Measurements from ENCODE around the gene ZNF581.

Gene ZNF581

DNA sequence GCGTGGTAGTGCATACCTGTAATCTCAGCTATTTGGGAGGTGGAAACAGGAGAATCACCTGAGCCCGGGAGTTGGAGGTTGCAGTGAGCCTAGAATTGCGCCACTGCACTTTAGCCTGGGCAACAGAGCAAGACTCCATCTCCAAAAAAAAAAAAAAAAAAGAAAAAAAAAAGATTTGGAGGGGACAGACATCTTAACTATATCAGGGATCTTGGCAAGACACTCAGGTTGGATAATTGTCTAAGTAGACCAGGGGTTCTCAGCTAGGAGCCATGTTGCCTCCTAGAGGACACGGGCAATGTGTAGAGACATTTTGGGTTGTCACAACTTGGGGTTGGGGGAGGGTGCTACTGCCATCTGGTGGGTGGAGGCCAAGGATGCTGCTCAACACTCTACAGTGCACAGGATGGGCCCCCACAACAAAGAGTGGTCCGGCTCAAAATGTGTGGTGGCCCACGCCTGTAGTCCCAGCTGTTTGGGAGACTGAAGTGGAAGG, 4.5 kb upstream of the ZNF581 start (continued):
- TF ChIP-seq ZNF785 (tag by site-specific recombination; IDR thresholded peaks at IDR 0.05) = no peak
- TF ChIP-seq ZNF530 (tag by site-specific recombination; IDR thresholded peaks at IDR 0.05; ENCODE audit: low read depth) = no peak
- no peak for TF ChIP-seq ZNF391 (tag by site-specific recombination; IDR thresholded peaks at IDR 0.05; ENCODE audit: borderline replicate concordance, low read depth)
- TF ChIP-seq ZXDB (tag by site-specific recombination; IDR thresholded peaks at IDR 0.05) = no peak; the same call in 1 of the 2 replicates
- TF ChIP-seq ZNF707 (tag by site-specific recombination; IDR thresholded peaks at IDR 0.05) = no peak
- TF ChIP-seq ZNF324 (tag by site-specific recombination; IDR thresholded peaks at IDR 0.05) = no peak
- no peak for TF ChIP-seq ZNF416 (tag by site-specific recombination; IDR thresholded peaks at IDR 0.05)
- peak; percentile 66 for TF ChIP-seq SP7 (tag by site-specific recombination; IDR thresholded peaks at IDR 0.05)
- TF ChIP-seq, protein P1, sequence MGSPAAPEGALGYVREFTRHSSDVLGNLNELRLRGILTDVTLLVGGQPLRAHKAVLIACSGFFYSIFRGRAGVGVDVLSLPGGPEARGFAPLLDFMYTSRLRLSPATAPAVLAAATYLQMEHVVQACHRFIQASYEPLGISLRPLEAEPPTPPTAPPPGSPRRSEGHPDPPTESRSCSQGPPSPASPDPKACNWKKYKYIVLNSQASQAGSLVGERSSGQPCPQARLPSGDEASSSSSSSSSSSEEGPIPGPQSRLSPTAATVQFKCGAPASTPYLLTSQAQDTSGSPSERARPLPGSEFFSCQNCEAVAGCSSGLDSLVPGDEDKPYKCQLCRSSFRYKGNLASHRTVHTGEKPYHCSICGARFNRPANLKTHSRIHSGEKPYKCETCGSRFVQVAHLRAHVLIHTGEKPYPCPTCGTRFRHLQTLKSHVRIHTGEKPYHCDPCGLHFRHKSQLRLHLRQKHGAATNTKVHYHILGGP (tag by site-specific recombination; IDR thresholded peaks at IDR 0.05) = no peak
- TF ChIP-seq ZBTB21 (tag by site-specific recombination; IDR thresholded peaks at IDR 0.05) = no peak
- TF ChIP-seq, protein P2, sequence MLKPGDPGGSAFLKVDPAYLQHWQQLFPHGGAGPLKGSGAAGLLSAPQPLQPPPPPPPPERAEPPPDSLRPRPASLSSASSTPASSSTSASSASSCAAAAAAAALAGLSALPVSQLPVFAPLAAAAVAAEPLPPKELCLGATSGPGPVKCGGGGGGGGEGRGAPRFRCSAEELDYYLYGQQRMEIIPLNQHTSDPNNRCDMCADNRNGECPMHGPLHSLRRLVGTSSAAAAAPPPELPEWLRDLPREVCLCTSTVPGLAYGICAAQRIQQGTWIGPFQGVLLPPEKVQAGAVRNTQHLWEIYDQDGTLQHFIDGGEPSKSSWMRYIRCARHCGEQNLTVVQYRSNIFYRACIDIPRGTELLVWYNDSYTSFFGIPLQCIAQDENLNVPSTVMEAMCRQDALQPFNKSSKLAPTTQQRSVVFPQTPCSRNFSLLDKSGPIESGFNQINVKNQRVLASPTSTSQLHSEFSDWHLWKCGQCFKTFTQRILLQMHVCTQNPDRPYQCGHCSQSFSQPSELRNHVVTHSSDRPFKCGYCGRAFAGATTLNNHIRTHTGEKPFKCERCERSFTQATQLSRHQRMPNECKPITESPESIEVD (tag by site-specific recombination; IDR thresholded peaks at IDR 0.05) = no peak
- TF ChIP-seq ZNF571 (tag by site-specific recombination; IDR thresholded peaks at IDR 0.05) = no peak
- TF ChIP-seq, protein P3, sequence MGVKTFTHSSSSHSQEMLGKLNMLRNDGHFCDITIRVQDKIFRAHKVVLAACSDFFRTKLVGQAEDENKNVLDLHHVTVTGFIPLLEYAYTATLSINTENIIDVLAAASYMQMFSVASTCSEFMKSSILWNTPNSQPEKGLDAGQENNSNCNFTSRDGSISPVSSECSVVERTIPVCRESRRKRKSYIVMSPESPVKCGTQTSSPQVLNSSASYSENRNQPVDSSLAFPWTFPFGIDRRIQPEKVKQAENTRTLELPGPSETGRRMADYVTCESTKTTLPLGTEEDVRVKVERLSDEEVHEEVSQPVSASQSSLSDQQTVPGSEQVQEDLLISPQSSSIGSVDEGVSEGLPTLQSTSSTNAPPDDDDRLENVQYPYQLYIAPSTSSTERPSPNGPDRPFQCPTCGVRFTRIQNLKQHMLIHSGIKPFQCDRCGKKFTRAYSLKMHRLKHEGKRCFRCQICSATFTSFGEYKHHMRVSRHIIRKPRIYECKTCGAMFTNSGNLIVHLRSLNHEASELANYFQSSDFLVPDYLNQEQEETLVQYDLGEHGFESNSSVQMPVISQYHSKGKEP (tag by site-specific recombination; IDR thresholded peaks at IDR 0.05) = no peak
- TF ChIP-seq MEIS1 (CRISPR knock-in tag; IDR thresholded peaks at IDR 0.05; ENCODE audit: borderline replicate concordance) = no peak
- TF ChIP-seq SCRT2 (tag by site-specific recombination; IDR thresholded peaks at IDR 0.05) = no peak
- no peak for TF ChIP-seq ZFP41 (tag by site-specific recombination; IDR thresholded peaks at IDR 0.05; ENCODE audit: borderline replicate concordance)
- TF ChIP-seq, protein P4, sequence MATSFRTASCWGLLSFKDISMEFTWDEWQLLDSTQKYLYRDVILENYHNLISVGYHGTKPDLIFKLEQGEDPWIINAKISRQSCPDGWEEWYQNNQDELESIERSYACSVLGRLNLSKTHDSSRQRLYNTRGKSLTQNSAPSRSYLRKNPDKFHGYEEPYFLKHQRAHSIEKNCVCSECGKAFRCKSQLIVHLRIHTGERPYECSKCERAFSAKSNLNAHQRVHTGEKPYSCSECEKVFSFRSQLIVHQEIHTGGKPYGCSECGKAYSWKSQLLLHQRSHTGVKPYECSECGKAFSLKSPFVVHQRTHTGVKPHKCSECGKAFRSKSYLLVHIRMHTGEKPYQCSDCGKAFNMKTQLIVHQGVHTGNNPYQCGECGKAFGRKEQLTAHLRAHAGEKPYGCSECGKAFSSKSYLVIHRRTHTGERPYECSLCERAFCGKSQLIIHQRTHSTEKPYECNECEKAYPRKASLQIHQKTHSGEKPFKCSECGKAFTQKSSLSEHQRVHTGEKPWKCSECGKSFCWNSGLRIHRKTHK (tag by site-specific recombination; IDR thresholded peaks at IDR 0.05) = no peak
- TF ChIP-seq SCRT1 (tag by site-specific recombination; IDR thresholded peaks at IDR 0.05; ENCODE audit: borderline replicate concordance) = no peak
- TF ChIP-seq ZNF211 (tag by site-specific recombination; IDR thresholded peaks at IDR 0.05; ENCODE audit: low read depth) = no peak
- no peak for TF ChIP-seq ZNF214 (tag by site-specific recombination; IDR thresholded peaks at IDR 0.05; ENCODE audit: borderline replicate concordance)
- no peak for TF ChIP-seq ZNF16 (tag by site-specific recombination; IDR thresholded peaks at IDR 0.05; ENCODE audit: low read depth)
- no peak for TF ChIP-seq ZNF555 (tag by site-specific recombination; conservative IDR thresholded peaks at IDR 0.05)
- TF ChIP-seq HOXD13 (CRISPR knock-in tag; IDR thresholded peaks at IDR 0.05; ENCODE audit: borderline replicate concordance) = no peak
- no peak for TF ChIP-seq PRDM1 (tag by site-specific recombination; IDR thresholded peaks at IDR 0.05)
- TF ChIP-seq, protein P5, sequence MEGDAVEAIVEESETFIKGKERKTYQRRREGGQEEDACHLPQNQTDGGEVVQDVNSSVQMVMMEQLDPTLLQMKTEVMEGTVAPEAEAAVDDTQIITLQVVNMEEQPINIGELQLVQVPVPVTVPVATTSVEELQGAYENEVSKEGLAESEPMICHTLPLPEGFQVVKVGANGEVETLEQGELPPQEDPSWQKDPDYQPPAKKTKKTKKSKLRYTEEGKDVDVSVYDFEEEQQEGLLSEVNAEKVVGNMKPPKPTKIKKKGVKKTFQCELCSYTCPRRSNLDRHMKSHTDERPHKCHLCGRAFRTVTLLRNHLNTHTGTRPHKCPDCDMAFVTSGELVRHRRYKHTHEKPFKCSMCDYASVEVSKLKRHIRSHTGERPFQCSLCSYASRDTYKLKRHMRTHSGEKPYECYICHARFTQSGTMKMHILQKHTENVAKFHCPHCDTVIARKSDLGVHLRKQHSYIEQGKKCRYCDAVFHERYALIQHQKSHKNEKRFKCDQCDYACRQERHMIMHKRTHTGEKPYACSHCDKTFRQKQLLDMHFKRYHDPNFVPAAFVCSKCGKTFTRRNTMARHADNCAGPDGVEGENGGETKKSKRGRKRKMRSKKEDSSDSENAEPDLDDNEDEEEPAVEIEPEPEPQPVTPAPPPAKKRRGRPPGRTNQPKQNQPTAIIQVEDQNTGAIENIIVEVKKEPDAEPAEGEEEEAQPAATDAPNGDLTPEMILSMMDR (tag by site-specific recombination; IDR thresholded peaks at IDR 0.05) = peak; percentile 88
- no peak for TF ChIP-seq OVOL3 (tag by site-specific recombination; IDR thresholded peaks at IDR 0.05)
- no peak for TF ChIP-seq ZNF600 (tag by site-specific recombination; IDR thresholded peaks at IDR 0.05)
- TF ChIP-seq ZNF23 (tag by site-specific recombination; IDR thresholded peaks at IDR 0.05; ENCODE audit: borderline replicate concordance) = no peak
- TF ChIP-seq GLIS1 (tag by site-specific recombination; IDR thresholded peaks at IDR 0.05) = no peak
- no peak for TF ChIP-seq ZNF157 (tag by site-specific recombination; IDR thresholded peaks at IDR 0.05)
- TF ChIP-seq, protein P6, sequence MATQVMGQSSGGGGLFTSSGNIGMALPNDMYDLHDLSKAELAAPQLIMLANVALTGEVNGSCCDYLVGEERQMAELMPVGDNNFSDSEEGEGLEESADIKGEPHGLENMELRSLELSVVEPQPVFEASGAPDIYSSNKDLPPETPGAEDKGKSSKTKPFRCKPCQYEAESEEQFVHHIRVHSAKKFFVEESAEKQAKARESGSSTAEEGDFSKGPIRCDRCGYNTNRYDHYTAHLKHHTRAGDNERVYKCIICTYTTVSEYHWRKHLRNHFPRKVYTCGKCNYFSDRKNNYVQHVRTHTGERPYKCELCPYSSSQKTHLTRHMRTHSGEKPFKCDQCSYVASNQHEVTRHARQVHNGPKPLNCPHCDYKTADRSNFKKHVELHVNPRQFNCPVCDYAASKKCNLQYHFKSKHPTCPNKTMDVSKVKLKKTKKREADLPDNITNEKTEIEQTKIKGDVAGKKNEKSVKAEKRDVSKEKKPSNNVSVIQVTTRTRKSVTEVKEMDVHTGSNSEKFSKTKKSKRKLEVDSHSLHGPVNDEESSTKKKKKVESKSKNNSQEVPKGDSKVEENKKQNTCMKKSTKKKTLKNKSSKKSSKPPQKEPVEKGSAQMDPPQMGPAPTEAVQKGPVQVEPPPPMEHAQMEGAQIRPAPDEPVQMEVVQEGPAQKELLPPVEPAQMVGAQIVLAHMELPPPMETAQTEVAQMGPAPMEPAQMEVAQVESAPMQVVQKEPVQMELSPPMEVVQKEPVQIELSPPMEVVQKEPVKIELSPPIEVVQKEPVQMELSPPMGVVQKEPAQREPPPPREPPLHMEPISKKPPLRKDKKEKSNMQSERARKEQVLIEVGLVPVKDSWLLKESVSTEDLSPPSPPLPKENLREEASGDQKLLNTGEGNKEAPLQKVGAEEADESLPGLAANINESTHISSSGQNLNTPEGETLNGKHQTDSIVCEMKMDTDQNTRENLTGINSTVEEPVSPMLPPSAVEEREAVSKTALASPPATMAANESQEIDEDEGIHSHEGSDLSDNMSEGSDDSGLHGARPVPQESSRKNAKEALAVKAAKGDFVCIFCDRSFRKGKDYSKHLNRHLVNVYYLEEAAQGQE (tag by site-specific recombination; IDR thresholded peaks at IDR 0.05) = no peak
